HepG2 (cell line): Measurements from ENCODE around the gene CELSR3. TPM values are rescaled to one million over a fixed set of nuclear protein-coding genes. Genes with fewer than 3 reads are reported as not detected.

ENCODE experiments used
- ATAC-seq: fragments of 200-7000 bp; cut with Tn5 transposase; 3 replicates; pipeline ENCODE4 v1.9.1; 2020; ENCODE audit warnings: mild to moderate bottlenecking, moderate library complexity
- BruUV-seq: library from RNA; stranded (reverse); fragments of 400-500 nt; replicated peaks from 2 replicates; lab custom pipeline; 2021; lab: Mats Ljungman, UMichigan
- CTCF ChIA-PET: fragments of 300-600 bp; formaldehyde crosslinking; extraction: SDS; loops from one replicate; lab custom pipeline; 2021; ENCODE audit warnings: low total read pairs, inconsistent platforms, low intra/inter-chr PET ratio; lab: Yijun Ruan, JAX
- POLR2A ChIA-PET: fragments of 350-600 bp; sonication (Branson Sonifier 250); formaldehyde crosslinking; loops from one replicate; lab custom pipeline; 2020; ENCODE audit warnings: antibody characterized with exemption, inconsistent platforms; lab: Yijun Ruan, JAX
- DNase-seq: peaks from one replicate; pipeline ENCODE4 v3.0.0-alpha.2; 2015; ENCODE audit warnings: low spot score
- FAIRE-seq: peaks from 3 replicates; lab custom pipeline; 2011; peaks lifted over from hg19 to GRCh38; lab: Jason Lieb, UNC
- H2AFZ ChIP-seq: one replicate; pipeline ENCODE4 v1.6.1; 2011; ENCODE audit warnings: low read length, inconsistent platforms
- H3K27ac ChIP-seq: fragments of 300-600 bp; 3 replicates; pipeline ENCODE4 v1.8.0; 2011; ENCODE audit warnings: mixed run types, mild to moderate bottlenecking, mixed read lengths, low read length, inconsistent platforms; ENCODE audit not compliant: insufficient read depth; ENCODE audit errors: extremely low read length
- H3K27me3 ChIP-seq, 2 experiments: fragments of 200-600 bp in 1 of 2; 2 replicates in 1 of 2; 3 replicates in 1 of 2; pipeline versions ENCODE4 v1.6.0 to v1.8.0; 2011; ENCODE audit warnings: low read length in 2 of 2, mild to moderate bottlenecking in 2 of 2, moderate library complexity in 2 of 2, inconsistent platforms in 1 of 2; ENCODE audit not compliant: insufficient read depth in 2 of 2, control insufficient read depth in 1 of 2
- H3K36me3 ChIP-seq, 2 experiments: fragments of 200-600 bp in 1 of 2; replicated peaks in 1 of 2; 2 replicates in 1 of 2; 3 replicates in 1 of 2; pipeline versions ENCODE4 v1.5.1 to v1.8.0; 2011; ENCODE audit warnings: low read length in 2 of 2, inconsistent platforms in 1 of 2; ENCODE audit not compliant: insufficient read depth in 2 of 2, control insufficient read depth in 1 of 2
- H3K4me1 ChIP-seq: 2 replicates; pipeline ENCODE4 v1.5.1; 2012; ENCODE audit warnings: low read length, inconsistent platforms; ENCODE audit not compliant: insufficient read depth
- H3K4me2 ChIP-seq: 2 replicates; pipeline ENCODE4 v1.6.0; 2011; ENCODE audit warnings: low read depth, low read length, inconsistent platforms
- H3K4me3 ChIP-seq, 3 experiments: fragments of 200-600 bp in 1 of 3; sonication (generic), shearing (Covaris generic) in 1 of 3; replicated peaks in 1 of 3; 2 replicates each; pipeline ENCODE4 v1.5.1; 2011 to 2016; ENCODE audit warnings: low read length in 3 of 3, inconsistent platforms in 2 of 3, low read depth in 2 of 3, mild to moderate bottlenecking in 2 of 3, control low read depth in 1 of 3, mixed read lengths in 1 of 3; ENCODE audit not compliant: insufficient read depth in 1 of 3
- H3K79me2 ChIP-seq: one replicate; pipeline ENCODE4 v1.6.1; 2011; ENCODE audit warnings: low read length, inconsistent platforms; ENCODE audit not compliant: insufficient read depth
- H3K9ac ChIP-seq: 2 replicates; pipeline ENCODE4 v1.6.0; 2011; ENCODE audit warnings: mild to moderate bottlenecking, low read depth, low read length, inconsistent platforms; ENCODE audit not compliant: insufficient read depth
- H3K9me3 ChIP-seq: 2 replicates; pipeline ENCODE4 v1.5.1; 2012; ENCODE audit warnings: mild to moderate bottlenecking, low read length
- H4K20me1 ChIP-seq: 2 replicates; pipeline ENCODE4 v1.6.0; 2011; ENCODE audit warnings: inconsistent platforms, mild to moderate bottlenecking, low read length, moderate library complexity; ENCODE audit not compliant: insufficient read depth
- CHD2 ChIP-seq: IDR thresholded peaks from 2 replicates; pipeline ENCODE4 v1.6.1; 2011; ENCODE audit warnings: low read depth, low read length, improper control_type of control experiment
- CHD4 ChIP-seq: fragments of 200-600 bp; sonication (generic); IDR thresholded peaks from 2 replicates; pipeline ENCODE4 v1.7.0; 2017; ENCODE audit warnings: mild to moderate bottlenecking, low read length, borderline replicate concordance
- FOXA1 ChIP-seq, 2 experiments: fragments of 450-650 bp in 1 of 2; sonication (generic) in 1 of 2; formaldehyde crosslinking in 1 of 2; IDR thresholded peaks; 2 replicates each; pipeline versions ENCODE4 v1.4.0 to v1.6.1; 2016 to 2020; ENCODE audit warnings: missing genetic modification reagents in 1 of 2
- HNRNPK ChIP-seq: fragments of 200-400 bp; formaldehyde crosslinking; IDR thresholded peaks from 2 replicates; pipeline ENCODE4 v1.6.1; 2018; ENCODE audit warnings: low read length, low read depth, moderate library complexity, mild to moderate bottlenecking; ENCODE audit not compliant: poor library complexity, severe bottlenecking
- KDM2A ChIP-seq: sonication (generic); formaldehyde crosslinking; IDR thresholded peaks from 2 replicates; pipeline ENCODE4 v1.4.0; 2020; ENCODE audit warnings: low read depth, missing genetic modification reagents, borderline replicate concordance
- MXD4 ChIP-seq: IDR thresholded peaks from 2 replicates; pipeline ENCODE4 v1.6.1; 2016; ENCODE audit warnings: mild to moderate bottlenecking, missing biosample characterization, missing genetic modification reagents
- MYC ChIP-seq: sonication (generic); formaldehyde crosslinking; IDR thresholded peaks from 2 replicates; pipeline ENCODE4 v1.9.0; 2021; ENCODE audit warnings: missing genetic modification reagents, borderline replicate concordance
- PRMT3 ChIP-seq: sonication (generic); formaldehyde crosslinking; IDR thresholded peaks from 2 replicates; pipeline ENCODE4 v1.8.1; 2022; ENCODE audit warnings: low read depth, mild to moderate bottlenecking, moderate library complexity, missing genetic modification reagents, borderline replicate concordance
- RBM22 ChIP-seq: fragments of 200-400 bp; formaldehyde crosslinking; optimal IDR thresholded peaks from 2 replicates; pipeline ENCODE3; 2017; ENCODE audit warnings: mild to moderate bottlenecking, low read length, moderate library complexity
- TBL1XR1 ChIP-seq: fragments of 150-350 bp; IDR thresholded peaks from 2 replicates; pipeline ENCODE4 v1.6.1; 2014; ENCODE audit warnings: borderline replicate concordance, low read length; ENCODE audit not compliant: partially characterized antibody
- ZFP62 ChIP-seq: sonication (generic); formaldehyde crosslinking; IDR thresholded peaks from 2 replicates; pipeline ENCODE4 v1.4.0; 2020; ENCODE audit warnings: missing genetic modification reagents
- ZMYM3 ChIP-seq: sonication (generic); formaldehyde crosslinking; IDR thresholded peaks from 2 replicates; pipeline ENCODE4 v1.5.1; 2020; ENCODE audit warnings: mild to moderate bottlenecking, missing genetic modification reagents
- ZNF234 ChIP-seq: sonication (generic); formaldehyde crosslinking; conservative IDR thresholded peaks from 2 replicates; pipeline ENCODE4 v1.5.1; 2020; ENCODE audit warnings: mild to moderate bottlenecking, missing genetic modification reagents
- WGBS: methylation state at CpG from one replicate; pipeline ENCODE4 v1.1.6; 2017; ENCODE audit warnings: low lambda C conversion rate; 5-methylcytosine and 5-hydroxymethylcytosine counted together
- in situ Hi-C: cut with HindIII; loops from 2 replicates; pipeline ENCODE4 v1.10.0; 2017; ENCODE audit warnings: low pct_unique_long_range_greater_than_20kb; ENCODE audit not compliant: extremely low pct_ligation_motif_present
- intact Hi-C: fragments of 100-400 bp; cut with micrococcal nuclease; formaldehyde crosslinking; loops from one replicate; pipeline ENCODE4 v1.10.0; 2022; ENCODE audit not compliant: unreplicated experiment
- polyA plus RNA-seq, 8 experiments: library from polyadenylated mRNA; depleted of rRNA in 3 of 8; stranded (reverse) in 7 of 8; unstranded in 1 of 8; fragments of >200 nt; fragmentation: Illumina TruSeq in 4 of 8; extraction: Trizol in 4 of 8; gene quantifications; 2 replicates each; pipeline versions ENCODE4 v1.2.1 to v1.2.3, GENCODE V29; 2011 to 2016; ENCODE audit warnings: low read depth in 4 of 8, missing spikeins in 1 of 8, mixed read lengths in 1 of 8; ENCODE audit not compliant: insufficient read depth in 1 of 8
- total RNA-seq, 5 experiments: library from RNA; depleted of rRNA; stranded (reverse); fragments of >200 nt; fragmentation: Illumina TruSeq; extraction: Trizol; gene quantifications; 2 replicates each; pipeline ENCODE4 v1.2.3, GENCODE V29; 2016; ENCODE audit warnings: low read depth in 1 of 5
- TF ChIP-seq, protein P1 (sequence below): sonication (generic); formaldehyde crosslinking; IDR thresholded peaks from 2 replicates; pipeline ENCODE4 v1.4.0; 2020; ENCODE audit warnings: missing genetic modification reagents
- TF ChIP-seq, protein P2 (sequence below): sonication (generic); formaldehyde crosslinking; IDR thresholded peaks from 2 replicates; pipeline ENCODE4 v1.5.0; 2020; ENCODE audit warnings: missing genetic modification reagents

The CELSR3 gene
- total and polyA plus RNA-seq, 2 of the 13 experiments (the other 11 are each of a cell fraction or from before 2014, with no cell fraction given) = 5.4 to 6.7 TPM

- TF ChIP-seq CHD2 = no peak
- TF ChIP-seq, protein P1, sequence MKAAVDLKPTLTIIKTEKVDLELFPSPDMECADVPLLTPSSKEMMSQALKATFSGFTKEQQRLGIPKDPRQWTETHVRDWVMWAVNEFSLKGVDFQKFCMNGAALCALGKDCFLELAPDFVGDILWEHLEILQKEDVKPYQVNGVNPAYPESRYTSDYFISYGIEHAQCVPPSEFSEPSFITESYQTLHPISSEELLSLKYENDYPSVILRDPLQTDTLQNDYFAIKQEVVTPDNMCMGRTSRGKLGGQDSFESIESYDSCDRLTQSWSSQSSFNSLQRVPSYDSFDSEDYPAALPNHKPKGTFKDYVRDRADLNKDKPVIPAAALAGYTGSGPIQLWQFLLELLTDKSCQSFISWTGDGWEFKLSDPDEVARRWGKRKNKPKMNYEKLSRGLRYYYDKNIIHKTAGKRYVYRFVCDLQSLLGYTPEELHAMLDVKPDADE = no peak
- TF ChIP-seq CHD4 = no peak
- TF ChIP-seq FOXA1 (IDR thresholded peaks at IDR 0.05) = no peak
- no peak for TF ChIP-seq FOXA1 (CRISPR knock-in tag; IDR thresholded peaks at IDR 0.05)
- no peak for TF ChIP-seq PRMT3
- TF ChIP-seq ZFP62 = no peak
- TF ChIP-seq, protein P2, sequence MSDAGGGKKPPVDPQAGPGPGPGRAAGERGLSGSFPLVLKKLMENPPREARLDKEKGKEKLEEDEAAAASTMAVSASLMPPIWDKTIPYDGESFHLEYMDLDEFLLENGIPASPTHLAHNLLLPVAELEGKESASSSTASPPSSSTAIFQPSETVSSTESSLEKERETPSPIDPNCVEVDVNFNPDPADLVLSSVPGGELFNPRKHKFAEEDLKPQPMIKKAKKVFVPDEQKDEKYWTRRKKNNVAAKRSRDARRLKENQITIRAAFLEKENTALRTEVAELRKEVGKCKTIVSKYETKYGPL (CRISPR knock-in tag) = no peak
Measured at GRCh38 chr3:48595526-48596121, 67.1 kb downstream of the CELSR3 start (continued).

- POLR2A ChIA-PET = interaction anchor here (1.0 to 1.3 kb wide), 2 partner anchors 29 to 40 kb away, joined by 3 to 4 read pairs; partner anchors contain the start of gene SLC26A6
- no peak within 1 kb of the TSS for H2AFZ ChIP-seq
- H3K27me3 ChIP-seq = no peaks in the 10 kb centered on the region
- peak within 1 kb of the TSS; percentile 43; the same call in 1 of the 2 replicates for H3K9ac ChIP-seq
- TF ChIP-seq TBL1XR1 (no peak), MYC (CRISPR knock-in tag) (no peak), KDM2A (peak; percentile 18; the same call in 1 of the 2 replicates), HNRNPK (peak; percentile 50), MXD4 (CRISPR knock-in tag) (no peak), ZMYM3 (CRISPR knock-in tag) (no peak), ZNF234 (no peak), RBM22 (no peak)
- TF ChIP-seq, all 625 proteins: peak for 2
- H3K9me3 ChIP-seq = no peaks in the 10 kb centered on the region
- intact Hi-C loops = no loop called here
- H3K4me3 ChIP-seq = peak within 1 kb of the TSS; percentile 15 to 57 (median 40); a peak in 4 of 6 replicates
- 45% methylated on average over 29 of the region's 35 CpGs for WGBS
- 0 out of 2 replicates have a peak, but pooled peaks cover 8% of the 10 kb centered on the region for H4K20me1 ChIP-seq
- FAIRE-seq (no peak), ATAC-seq (peak; percentile 9), DNase-seq (no peak)
- no peaks in the 10 kb centered on the region for H3K79me2 ChIP-seq
- BruUV-seq = no TSS peak
- in situ Hi-C loops = no loop called here
- peak within 1 kb of the TSS; percentile 75 for H3K4me2 ChIP-seq
- CTCF ChIA-PET = no interaction called here
- H3K27ac ChIP-seq = no peak within 1 kb of the TSS
- H3K4me1 ChIP-seq = peaks cover 39% of the 10 kb centered on the region
- peaks cover 10 to 24% of the 10 kb centered on the region in 2 experiments; a peak in 4 of 5 replicates for H3K36me3 ChIP-seq
Measured at GRCh38 chr3:48595075-48595525, 67.6 kb downstream of the CELSR3 start, which contains the start of gene COL7A1. TSS of gene COL7A1 (minus strand) at chr3:48595329. CDS start at chr3:48595159, 170 bp downstream.
